ENCODE data around the gene RBM20.
"Not testable (repeated sequence)": the region's sequence is repeated elsewhere in the genome, so short reads cannot be mapped to it uniquely, and the experiment has no call there.

RBM20 gene

DNA sequence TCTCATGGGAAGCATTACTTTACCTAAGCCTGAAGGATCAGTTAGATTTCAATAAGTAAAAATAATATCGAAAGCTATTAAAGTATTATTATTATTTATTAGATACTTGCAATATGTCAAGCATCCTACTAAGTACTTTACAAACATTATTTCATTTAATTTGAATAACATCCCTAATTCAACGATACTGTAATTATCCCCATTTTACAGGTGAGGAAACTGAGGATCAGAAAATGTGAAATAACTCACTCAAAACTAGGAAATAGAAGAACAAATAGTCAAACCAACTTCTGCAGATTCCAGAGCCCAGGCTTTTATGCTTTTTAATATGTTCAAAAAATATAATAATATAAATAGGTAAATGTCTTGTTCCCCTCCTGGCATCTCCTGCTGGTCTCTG is 217.3 kb downstream of the RBM20 start:
- no peak for DNase-seq

- no peak for DNase-seq
Observed at GRCh38 chr10:110861930-110862649, 218.0 kb downstream of the RBM20 start.

DNA sequence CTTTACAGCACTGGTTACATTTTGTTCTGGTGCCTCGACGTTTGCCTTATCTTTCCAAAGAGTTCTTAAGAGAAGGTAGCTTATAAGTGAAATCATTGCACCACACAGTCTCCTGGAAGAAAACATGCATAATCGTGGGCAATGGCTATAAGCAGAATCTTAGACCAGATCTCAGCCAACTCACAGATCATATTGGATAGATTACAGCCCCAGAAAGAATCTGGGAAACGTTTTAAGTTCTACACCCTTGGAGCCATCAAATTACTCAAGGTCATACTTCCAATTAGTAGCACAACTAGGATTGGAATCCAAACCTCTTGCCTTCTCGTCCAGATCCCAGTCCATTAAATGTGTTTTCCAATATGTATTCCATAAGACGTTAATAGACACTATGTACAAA is 218.8 kb downstream of the RBM20 start:
- DNase-seq: no peak

DNA sequence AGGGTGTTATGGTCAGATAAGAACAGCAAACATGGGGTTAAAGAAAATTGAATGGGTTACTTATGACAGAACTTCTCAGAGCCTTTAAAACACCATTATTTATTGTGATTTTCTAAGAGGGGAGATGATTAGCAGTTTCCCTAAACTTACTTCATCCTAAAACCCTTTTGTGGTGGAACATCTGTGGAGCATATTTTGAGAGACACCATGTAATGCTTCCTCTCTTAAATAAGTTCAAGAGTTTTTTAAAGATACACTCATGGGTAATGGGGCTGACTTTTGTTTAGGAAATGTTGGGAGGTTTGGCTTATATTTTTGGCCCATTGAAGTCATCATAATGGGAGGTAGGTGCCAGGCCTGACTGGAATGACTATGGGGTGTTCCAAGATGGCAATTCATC is 219.2 kb downstream of the RBM20 start:
- DNase-seq: no peak

- DNase-seq: no peak
Observed at GRCh38 chr10:110863956-110864355, 219.8 kb downstream of the RBM20 start.

DNA sequence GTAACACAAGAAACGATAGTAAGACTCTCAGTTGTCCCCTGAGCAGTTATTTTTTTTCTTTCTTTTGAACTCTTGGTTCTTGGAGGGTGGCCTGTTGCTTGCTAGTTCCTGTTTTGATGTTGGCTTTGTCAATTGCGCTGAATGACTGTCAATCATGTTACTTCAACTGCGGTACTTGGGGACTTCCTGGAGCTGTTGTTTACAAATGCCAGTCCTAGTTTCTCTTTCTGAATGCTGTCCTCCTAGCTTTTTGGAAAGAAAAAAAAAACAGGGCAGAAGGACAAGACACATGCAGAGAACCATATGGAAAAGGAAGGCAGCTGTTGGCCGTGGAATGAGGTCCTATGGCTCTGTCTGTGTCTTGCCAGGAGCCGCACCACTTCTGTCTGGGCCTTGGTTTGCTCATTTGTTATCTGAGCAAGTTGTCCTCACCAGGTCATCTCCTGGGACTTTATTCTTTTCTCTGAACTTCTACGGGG is 220.6 kb downstream of the RBM20 start:
- DNase-seq: peak; percentile 61

DNA sequence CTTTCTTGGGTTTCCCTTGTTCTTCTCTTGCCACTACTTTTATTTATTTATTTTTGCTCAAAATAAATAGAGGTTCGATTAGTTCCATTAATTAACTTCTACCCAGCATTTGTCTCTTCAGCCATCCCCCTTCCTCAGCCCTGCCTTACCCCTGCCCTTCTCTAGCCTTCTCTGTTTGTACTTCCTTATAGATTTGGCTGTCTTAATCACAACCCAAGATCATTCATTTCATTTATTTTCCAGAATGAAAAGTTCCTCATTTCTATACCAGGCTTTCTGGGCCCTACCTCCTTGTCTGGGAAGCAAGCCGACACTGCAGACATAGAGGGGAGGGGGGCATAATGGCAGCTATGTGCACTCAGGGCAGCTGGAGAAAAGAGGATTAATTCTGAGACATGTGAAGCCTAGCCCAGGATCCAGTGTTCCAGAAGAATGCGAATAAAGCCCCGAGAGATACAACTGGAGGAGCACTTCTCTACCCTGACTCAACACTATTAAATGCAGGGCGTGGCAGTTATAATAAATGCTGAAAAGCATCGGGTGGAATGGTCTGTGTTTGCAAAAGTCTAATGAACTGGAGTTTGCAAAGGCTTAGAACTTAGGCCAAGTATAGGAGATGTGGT is 221.2 kb downstream of the RBM20 start:
- DNase-seq: no peak

DNA sequence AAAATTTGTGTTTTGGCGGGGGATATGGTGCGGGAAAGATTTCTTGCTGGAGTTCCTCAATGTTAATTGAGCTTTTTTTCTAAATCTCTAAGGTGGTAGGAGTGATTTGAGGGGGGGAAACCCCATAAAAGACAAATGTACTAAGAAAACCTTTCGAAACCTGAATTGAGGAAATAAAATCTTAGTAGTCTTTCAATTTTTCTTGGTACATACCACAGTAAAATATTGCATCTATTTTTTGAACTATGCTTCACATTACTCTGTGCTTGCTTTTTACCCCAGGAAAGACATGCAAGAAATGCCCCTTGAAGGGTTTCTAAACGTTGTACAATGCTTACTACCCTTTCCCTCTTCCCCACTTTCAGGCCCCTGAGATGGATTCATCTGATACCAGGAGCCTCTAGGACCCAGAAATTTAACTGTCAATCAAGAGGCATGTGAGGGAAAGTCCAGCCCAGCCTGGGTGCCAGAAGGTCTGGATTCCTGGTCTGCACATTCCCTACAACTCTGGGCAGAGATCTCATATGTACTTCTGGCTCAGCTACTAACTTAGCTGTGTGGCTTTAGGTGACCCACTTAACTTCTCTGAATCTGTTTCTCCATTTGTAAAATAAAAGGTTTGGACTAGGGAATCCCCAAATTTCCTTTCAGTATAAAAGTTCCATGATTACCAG is 221.8 kb downstream of the RBM20 start:
- no peak for DNase-seq

DNA sequence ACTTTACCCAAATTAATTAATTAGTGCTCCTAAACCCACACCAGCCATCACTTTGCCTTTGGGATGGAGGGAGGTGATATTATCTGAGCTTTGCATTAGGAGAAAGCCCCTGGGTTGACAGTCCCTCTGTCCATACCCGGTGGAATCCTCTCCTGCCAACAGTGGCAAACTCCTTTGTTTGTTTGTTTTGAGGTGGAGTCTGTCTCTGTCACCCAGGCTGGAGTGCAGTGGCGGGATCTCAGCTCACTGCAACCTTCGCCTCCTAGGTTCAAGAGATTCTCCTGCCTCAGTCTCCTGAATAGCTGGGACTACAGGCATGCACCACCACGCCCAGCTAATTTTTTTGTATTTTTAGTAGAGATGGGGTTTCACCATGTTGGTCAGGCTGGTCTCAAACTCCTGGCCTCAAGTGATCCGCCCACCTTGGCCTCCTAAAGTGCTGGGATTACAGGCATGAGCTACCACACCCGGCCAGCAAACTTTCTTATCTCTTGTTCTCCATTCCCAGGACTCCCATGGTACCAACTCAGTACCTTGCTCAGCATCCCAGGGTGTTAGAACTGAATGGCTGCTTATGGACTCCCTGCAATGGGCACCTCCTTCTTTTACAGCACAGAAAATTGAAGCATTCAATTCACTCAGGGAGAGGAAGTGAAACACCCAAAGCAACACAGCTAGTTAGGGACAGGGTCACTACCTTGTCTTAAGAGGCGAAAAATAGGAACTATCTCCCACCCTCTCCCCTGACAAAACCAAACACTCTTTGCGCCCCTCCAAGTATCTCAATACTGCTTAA is 223.1 kb downstream of the RBM20 start:
- DNase-seq: not testable (repeated sequence)

GRCh38 chr10:110867807-110868465 is 223.8 kb downstream of the RBM20 start:
- no peak for DNase-seq

GRCh38 chr10:110868981-110869380 is 224.8 kb downstream of the RBM20 start:
- DNase-seq: no peak

GRCh38 chr10:110870823-110871297 is 226.7 kb downstream of the RBM20 start:
- no peak for DNase-seq

- DNase-seq: peak; percentile 97
Observed at GRCh38 chr10:110871298-110872084, 227.4 kb downstream of the RBM20 start, which contains the start of gene PDCD4. Gene PDCD4 (plus strand): TSS chr10:110871928. CDS start chr10:110876028, 4,100 bp downstream.

- peak; percentile 83 for DNase-seq
Observed at GRCh38 chr10:110872145-110872983, 228.2 kb downstream of the RBM20 start.

GRCh38 chr10:110872984-110873923 is 229.1 kb downstream of the RBM20 start:
- no peak for DNase-seq

- no peak for DNase-seq
Observed at GRCh38 chr10:110873951-110874350, 229.8 kb downstream of the RBM20 start.

- DNase-seq: no peak
Observed at GRCh38 chr10:110876000-110876399, 231.9 kb downstream of the RBM20 start.

DNA sequence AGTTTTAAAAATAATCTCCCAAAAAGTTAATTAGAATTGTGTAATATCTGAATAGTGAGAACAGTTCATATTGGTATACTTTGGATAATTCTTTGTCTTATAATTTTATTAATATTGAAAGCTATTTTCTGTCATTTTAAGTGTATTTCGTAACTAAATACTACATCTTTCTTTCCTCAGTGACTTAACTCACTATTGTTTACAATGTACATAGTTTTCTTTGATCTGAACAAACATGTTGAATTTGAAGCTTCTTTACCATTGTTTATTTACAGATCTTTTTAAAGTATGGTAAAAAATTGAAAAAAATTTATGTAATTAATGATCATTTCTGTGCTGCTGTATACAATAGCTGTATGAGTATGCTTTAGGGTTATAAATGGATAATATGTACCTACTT is 232.7 kb downstream of the RBM20 start:
- no peak for DNase-seq

DNA sequence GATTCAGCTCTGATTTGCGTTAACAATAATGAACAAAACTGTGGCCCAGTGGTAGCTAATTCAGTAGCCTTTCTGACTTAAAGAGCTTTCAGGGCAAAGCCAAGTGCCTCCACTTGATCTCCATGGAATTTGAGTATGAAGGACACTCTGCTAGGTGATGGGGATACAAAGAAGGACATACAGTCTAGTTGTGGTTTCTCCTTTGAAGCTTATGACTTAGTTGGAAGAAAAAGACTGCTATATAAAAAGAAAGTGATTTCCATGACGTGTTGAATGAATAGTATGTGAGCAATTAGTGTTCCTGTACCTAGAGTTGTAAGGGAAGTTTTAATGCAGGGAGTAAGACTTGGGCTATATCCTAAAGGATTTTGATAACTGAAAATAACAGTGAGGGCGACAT is 235.9 kb downstream of the RBM20 start:
- no peak for DNase-seq
